HT1080 (cell line): Measurements from ENCODE around the gene OASL. TPM values are rescaled to one million over a fixed set of nuclear protein-coding genes. Genes with fewer than 3 reads are reported as not detected.
A peak's percentile ranks its signal among the peaks of the same experiment; 100 is the strongest.
"Not testable (repeated sequence)": the region's sequence is repeated elsewhere in the genome, so short reads cannot be mapped to it uniquely, and the experiment has no call there.

Source experiments
- DNase-seq: peaks from one replicate; pipeline ENCODE4 v3.0.0-alpha.2; 2015; ENCODE audit warnings: low read depth
- polyA plus RNA-seq, 2 experiments: library from polyadenylated mRNA; depleted of rRNA; stranded (reverse); fragments of >200 nt; gene quantifications; 2 replicates each; pipeline ENCODE4 v1.2.3, GENCODE V29; 2015
- total RNA-seq: library from RNA; depleted of rRNA; stranded (reverse); fragments of >200 nt; shearing (Covaris generic); gene quantifications from 2 replicates; pipeline ENCODE4 v1.2.3, GENCODE V29; 2014; rRNA removed

OASL gene
- 2.4 and 3.2 TPM in 2 replicates for total RNA-seq
- polyA plus RNA-seq (2015; cell fraction: cytosol; rRNA removed), result 0.54 and 0.55 TPM in 2 replicates
- polyA plus RNA-seq (2015; cell fraction: nucleus; rRNA removed), result 0.56 and 2.5 TPM in 2 replicates

GRCh38 chr12:121038861-121039668 lies at the start of gene OASL:
TSS of gene OASL (minus strand) at chr12:121039246. CDS start at chr12:121038971, 275 bp downstream.
- peak; percentile 52 for DNase-seq

DNA sequence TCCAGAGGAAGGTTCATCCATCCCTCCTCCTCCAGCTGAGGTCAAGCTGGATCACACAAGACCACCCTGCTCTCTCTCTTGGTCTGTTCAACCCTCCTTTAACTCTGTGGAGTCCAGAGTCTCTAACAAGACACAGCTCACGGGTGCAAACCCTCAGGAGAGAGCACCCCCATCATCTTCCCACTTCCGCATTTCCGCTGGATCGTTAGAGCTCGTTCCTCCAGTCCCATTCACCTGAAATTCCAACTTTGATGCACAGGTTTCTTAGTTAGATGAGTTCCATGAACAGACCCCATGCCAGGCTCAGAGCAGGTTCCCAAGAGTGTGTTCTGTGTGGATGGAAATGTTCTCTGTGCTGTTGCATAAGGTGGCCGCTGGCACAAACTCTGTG lies 49.1 kb upstream of the OASL start:
- no peak for DNase-seq

- no peak for DNase-seq
Observed at GRCh38 chr12:121087467-121088194, 48.6 kb upstream of the OASL start.

- DNase-seq, result no peak
Observed at GRCh38 chr12:121086781-121087295, 47.8 kb upstream of the OASL start.

- no peak for DNase-seq
Observed at GRCh38 chr12:121085506-121086353, 46.7 kb upstream of the OASL start.

GRCh38 chr12:121085069-121085468 lies 46.0 kb upstream of the OASL start:
- DNase-seq, result no peak

GRCh38 chr12:121084229-121084628 lies 45.2 kb upstream of the OASL start:
- DNase-seq, result no peak

DNA sequence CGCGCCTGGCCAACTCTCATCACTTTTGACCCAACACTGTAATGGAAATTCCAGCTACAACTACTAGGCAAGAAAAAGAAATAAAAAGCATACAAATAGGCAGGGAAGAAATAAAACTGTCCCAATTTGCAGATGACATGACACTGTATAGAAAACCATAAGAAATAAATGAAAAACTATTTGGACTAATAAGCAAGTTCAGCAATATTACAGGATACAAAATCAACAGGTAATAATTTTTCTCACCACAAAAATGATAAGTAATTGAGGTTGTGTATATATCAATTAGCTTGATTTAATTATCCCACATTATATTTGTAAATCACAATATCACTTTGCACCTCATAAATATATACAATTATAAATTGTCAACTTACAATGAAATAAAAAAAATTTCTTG lies 41.9 kb upstream of the OASL start:
- DNase-seq, result no peak

- no peak for DNase-seq
Observed at GRCh38 chr12:121079736-121080272, 40.8 kb upstream of the OASL start.

DNA sequence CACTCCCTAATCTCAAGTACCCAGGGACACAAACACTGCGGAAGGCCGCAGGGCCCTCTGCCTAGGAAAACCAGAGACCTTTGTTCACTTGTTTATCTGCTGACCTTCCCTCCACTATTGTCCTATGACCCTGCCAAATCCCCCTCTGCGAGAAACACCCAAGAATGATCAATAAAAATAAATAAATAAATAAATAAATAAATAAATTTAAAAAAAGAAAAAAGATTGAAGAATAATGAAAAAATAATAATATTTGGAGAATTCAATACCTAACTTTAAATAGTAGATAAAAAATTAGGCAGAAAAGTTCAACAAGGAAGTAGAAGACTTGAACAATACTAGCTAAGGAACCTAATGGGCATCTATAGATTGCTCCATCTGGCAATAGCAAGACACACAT lies 38.4 kb upstream of the OASL start:
- not testable (repeated sequence) for DNase-seq

DNA sequence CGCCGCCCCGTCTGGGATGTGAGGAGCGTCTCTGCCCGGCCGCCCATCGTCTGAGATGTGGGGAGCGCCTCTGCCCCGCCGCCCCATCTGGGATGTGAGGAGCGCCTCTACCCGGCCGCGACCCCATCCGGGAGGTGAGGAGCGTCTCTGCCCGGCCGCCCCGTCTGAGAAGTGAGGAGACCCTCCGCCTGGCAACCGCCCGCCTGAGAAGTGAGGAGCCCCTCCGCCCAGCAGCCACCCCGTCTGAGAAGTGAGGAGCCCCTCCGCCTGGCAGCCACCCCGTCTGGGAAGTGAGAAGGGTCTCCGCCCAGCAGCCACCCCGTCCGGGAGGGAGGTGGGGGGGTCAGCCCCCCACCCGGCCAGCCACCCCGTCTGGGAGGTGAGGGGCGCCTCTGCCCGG lies 36.9 kb upstream of the OASL start:
- DNase-seq, result not testable (repeated sequence)

DNA sequence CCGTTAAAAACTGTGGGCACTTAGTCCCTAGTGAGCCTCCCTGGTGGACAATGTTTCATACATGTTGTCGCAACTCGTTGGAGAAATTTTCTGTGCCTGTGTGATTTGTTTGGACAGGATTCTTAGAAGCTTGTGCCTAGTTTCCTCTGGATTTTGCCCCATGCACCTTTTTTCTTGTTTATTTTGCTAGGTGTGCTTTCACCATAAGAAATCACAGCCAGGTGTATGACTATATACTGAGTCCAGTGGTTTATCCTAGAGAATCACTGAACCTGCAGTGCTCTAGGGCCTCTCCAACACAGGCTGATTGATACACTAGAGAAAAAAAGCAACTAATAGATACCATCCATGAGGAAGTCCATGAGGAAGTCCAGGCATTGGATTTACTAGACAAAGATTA lies 33.1 kb upstream of the OASL start:
- no peak for DNase-seq

GRCh38 chr12:121069206-121069605 lies 30.2 kb upstream of the OASL start:
- no peak for DNase-seq

- no peak for DNase-seq
Observed at GRCh38 chr12:121065345-121065744, 26.3 kb upstream of the OASL start.

- not testable (repeated sequence) for DNase-seq
Observed at GRCh38 chr12:121064586-121064985, 25.5 kb upstream of the OASL start.

DNA sequence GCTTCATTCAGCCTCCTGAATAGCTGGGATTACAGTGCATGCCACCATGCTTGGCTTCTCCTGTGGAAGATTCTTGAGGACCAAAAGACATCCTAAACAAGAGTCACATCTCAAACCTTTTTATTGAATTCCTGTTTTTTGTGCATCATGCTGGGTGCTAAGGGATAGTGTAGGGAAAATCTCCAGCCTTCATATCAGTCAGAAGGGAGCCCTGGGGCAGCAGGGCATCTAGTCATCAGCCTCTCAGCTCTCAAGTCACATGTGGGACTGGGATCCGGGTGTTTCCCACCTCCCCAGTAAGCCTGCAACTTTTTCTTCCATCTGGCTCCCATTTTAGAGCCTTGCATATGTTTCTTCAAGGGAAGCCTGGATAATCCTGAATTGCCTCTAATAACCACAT lies 25.1 kb upstream of the OASL start:
- no peak for DNase-seq

DNA sequence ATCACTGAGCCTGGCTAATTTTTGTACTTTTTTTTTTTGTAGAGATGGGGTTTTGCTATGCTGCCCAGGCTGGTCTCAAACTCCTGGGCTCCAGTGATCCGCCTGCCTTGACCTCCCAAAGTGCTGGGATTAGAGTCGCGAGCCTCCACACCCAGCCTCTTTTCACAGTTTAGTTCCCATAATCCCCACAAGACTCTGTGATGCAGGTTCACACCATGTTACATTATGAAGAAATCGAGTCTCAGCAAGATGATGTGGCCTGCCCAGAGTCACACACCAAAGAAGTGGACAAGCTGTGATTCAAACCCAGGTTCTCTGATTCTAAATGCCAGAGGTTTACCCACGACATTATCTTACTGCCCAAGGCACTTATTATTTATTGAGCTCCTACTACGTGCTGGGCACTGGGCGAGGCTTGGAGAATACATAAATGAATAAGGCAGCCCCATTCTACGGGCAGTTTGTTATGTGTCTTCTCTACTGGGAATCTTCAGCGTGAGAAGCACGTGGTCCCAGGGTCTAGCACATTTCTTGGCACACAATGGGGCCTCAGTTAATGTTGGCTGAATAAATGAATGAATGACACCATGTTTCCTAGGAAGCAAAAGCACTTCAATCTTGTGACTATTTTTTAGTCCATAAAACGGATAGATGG lies 23.5 kb upstream of the OASL start:
- no peak for DNase-seq

GRCh38 chr12:121061831-121062230 lies 22.8 kb upstream of the OASL start:
- DNase-seq, result no peak

DNA sequence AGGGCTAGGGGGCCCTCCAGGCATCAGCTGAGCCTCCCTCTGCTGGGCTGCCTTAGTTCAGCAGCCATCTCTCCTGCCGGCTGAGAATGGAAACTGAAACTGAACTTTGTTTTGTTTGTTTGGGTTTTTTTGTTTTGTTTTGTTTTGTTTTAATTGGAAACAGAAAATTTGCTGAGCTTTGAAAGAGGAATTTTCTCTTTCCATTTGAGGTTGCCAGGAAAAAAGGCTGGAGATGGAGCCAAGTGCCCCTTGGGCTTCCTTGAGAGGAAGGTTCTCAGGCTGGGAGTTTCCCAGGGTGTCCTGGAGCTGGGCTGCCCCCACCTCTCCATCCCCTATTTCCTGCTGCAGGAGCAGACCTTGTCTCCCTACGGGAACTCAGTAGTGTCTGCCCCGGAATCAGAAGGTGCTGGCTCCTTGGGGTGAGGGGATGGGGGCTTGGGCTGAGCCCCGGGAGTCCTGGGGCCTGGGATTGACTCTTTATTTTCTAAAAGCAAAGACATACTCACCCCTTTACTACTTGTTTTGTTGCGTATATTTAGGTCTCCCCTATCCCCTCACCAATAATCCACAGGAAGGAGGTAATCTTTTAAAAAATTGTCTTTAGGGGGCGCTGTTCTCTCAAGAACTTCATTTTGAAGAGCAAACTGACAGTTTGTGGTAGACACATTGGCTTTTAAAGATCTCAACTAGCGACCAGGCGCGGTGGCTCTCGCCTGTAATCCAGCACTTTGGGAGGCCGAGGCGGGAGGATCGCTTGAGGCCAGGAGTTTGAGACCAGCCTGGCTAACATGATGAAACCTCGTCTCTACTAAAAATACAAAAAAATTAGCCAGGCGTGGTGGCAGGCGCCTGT lies 21.3 kb upstream of the OASL start:
- peak; percentile 44 for DNase-seq
